GM19328 (cell line): ENCODE data around the gene TRAPPC6A.

Experiments used
- ATAC-seq: cut with Tn5 transposase; IDR thresholded peaks from one replicate; pipeline ENCODE4 v1.9.1; 2021; ENCODE audit warnings: mild to moderate bottlenecking, moderate library complexity; ENCODE audit not compliant: unreplicated experiment

Gene TRAPPC6A

GRCh38 chr19:45163751-45164460 is 14.1 kb downstream of the TRAPPC6A start:
- no peak for ATAC-seq

- ATAC-seq, result no peak
These were observed 14.9 kb downstream of the TRAPPC6A start for GRCh38 chr19:45163156-45163555.

- ATAC-seq, result no peak
These were observed 15.4 kb downstream of the TRAPPC6A start for GRCh38 chr19:45162608-45163143.

DNA sequence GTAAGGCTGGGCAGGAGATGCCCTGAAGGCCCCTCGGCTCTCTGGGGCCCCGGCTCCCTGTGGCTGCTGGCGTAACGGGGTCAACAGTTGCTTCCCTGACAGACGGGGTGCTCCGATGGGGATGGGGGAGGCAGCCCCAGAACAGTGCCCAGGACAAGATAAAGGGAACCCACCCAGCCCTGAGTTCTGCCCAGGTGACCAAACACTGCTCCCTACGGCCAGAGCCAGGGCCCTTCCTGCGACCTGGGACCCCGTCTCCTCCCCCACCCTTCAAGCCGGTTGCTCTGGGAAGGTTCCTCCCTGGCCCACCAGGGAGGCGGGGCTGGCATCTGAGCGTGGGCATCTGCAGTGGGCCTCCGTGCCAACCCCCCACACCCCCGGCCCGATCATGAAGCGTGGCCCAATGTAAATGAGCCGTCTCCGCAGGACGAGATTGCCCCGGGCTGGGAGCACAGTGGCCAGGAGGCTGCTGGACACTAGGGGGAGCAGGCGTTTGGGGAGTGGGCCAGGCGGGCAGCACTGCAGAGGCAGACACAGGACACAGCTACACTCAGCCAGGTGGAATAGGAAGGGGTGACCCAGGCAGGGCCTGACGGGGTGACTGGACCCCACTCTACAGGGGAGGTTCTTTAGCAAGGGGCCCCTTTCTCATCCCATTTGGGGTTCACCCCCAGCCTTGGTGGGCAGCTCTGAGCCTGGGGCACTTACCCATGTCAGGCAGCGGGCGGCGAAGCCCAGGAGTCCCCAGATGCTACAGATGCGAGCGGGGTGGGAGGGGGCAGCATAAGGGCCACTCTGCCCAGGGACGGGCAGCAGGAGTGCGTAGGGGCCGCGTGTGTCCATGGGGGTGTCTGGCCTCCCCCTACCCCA is 16.1 kb downstream of the TRAPPC6A start:
- no peak for ATAC-seq

GRCh38 chr19:45160870-45161737 is 16.9 kb downstream of the TRAPPC6A start, which contains the start of gene NKPD1:
Gene NKPD1, minus strand, starts transcription at chr19:45160982. Its CDS starts 832 bp downstream, at chr19:45160150.
- ATAC-seq, result no peak

DNA sequence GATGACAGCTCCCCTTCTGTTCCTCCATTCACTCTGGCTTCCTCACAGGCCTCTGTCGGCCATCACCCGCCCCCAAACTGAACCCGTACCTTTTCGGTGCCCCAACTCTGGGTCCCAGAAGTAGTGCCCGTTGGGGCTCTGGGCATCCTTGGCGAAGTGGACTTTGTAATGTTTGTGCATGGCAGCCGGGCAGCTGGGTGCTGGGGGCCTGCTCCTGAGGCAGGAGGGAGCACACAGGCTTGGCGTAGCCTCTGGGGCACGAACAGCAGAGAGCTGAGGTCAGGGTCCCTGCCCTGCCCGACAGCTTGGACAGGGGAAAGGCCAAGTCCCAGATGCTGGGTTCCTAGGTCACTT is 18.1 kb downstream of the TRAPPC6A start:
- no peak for ATAC-seq

DNA sequence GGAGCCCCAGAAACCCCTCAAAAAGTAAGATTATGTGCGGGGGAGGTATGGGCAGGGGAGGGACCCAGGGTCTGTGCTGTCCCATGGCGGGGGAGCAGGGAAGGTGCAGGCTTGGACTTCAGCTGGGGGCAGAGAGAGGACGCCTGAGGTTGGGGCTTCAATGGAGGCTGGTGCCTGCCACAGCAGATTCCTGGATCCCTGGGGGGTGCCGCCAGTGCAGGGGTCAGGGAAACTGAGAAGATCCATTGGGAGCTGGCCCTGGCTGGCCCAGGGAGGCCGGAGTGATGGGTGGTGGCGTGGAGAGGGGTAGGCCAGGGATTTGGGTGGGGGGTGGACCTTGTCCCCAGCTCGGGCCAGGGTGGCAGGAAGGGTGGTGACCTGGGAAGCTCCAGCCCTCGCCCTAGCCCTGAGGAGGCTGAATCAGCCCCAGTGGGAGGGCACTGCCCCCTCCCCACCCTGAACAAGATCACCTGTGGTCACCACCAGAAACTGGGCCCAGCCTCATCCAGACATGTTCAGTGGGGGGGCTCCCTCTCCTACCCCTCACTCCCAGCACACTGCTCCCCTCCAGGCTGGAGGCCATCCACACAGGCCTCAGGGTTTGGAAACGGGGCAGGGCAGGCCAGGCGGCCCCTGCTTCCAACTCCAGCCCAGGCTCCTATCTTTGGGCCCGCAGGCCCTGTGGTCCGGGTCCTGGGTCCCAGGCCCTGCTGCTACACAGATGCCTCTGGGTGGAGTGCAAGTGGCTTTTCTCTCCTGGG is 18.6 kb downstream of the TRAPPC6A start:
- ATAC-seq, result no peak

DNA sequence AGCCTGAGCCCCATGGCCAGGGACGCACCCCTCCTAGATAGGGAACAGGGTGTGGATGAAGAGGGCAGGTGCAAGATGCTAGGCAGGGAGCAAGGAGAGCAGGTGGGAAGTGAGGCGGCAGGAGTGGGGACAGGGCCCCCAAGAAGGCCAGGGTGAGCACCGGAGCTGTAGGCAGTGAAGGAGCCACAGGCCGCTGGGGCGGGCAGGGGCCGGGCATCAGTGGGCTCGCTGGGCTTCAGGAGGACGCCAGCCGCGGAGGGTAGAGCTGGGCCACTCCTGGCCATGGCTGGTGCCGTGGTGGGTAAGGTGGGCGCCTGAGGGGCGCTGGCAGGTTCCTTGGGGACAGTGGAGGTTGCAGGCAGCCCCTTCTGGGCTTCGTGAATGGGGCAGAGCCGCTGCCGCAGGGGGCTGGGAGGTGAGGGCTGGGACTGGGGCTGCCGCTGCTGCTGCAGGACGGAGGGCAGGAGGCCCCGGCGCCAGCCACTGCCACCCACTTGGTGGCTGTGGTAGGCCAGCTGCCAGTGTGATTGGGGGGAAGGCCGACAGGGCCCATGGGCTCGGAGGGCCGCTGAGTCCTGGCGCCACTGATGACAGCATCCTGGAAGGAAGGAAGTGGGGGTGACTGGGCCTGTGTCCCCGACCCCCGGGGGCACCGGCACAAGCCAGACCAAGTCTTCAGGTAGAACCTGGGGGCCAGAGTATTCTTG is 19.4 kb downstream of the TRAPPC6A start:
- no peak for ATAC-seq

DNA sequence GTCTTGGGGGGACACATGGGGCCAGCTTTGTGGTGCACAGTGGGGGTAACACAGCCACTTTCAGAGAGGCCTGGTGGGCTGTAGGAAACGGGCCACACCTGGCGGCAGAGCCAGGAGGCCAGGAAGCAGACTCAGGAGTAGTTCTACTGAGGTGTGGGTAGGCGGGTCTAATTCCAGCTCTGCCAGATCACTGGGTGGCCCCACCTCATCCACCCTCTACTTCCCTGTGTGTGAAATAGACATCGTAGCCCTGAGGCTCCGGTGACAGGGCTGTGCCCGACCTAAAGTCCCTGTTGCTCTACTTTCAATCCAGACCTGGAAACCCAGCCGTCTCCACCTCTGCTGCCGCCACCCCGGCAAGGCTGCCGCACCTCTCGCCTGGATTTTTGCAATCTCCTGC is 21.3 kb downstream of the TRAPPC6A start:
- ATAC-seq, result no peak

GRCh38 chr19:45156011-45156630 is 21.9 kb downstream of the TRAPPC6A start:
- no peak for ATAC-seq

DNA sequence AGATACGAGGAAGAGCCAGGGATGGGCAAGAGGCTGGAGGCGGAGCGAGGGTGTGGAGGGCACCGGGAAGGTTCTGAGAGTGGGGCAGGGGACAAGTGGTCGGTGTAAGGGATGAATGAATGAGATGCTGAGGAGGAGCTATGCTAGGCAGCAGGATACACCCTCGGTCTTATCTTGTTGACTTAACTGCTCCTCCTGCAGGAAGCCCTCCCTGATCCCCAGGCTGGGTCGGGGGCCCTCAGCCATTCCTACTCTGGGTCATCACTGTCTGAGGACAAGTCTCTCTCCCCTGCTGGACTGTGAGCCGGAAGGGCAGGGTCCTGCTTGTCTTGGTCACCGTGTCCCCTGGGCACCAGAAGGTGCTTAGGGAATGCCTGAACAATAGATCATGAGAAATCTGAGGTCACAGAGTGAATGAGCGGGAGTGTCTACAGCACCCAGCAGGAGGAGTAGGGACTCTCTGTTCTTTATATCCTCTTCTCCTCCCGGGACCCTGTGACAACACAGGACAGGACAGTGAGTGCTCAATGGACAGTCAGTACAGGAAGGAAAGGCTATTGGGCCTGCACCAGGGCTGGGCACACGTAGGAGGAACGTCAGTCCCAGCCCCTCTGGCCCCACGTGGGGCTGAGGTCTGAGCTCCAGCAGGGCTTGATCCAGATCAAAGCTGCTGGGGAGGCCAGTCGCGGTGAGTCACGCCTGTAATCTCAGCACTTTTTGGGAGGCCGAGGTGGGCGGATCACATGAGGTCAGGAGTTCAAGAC is 23.8 kb downstream of the TRAPPC6A start:
- ATAC-seq, result no peak

- no peak for ATAC-seq
These were observed 24.5 kb downstream of the TRAPPC6A start for GRCh38 chr19:45153339-45154063.

- ATAC-seq, result no peak
These were observed 25.3 kb downstream of the TRAPPC6A start for GRCh38 chr19:45152504-45153338.

GRCh38 chr19:45151821-45152503 is 26.1 kb downstream of the TRAPPC6A start:
- no peak for ATAC-seq

DNA sequence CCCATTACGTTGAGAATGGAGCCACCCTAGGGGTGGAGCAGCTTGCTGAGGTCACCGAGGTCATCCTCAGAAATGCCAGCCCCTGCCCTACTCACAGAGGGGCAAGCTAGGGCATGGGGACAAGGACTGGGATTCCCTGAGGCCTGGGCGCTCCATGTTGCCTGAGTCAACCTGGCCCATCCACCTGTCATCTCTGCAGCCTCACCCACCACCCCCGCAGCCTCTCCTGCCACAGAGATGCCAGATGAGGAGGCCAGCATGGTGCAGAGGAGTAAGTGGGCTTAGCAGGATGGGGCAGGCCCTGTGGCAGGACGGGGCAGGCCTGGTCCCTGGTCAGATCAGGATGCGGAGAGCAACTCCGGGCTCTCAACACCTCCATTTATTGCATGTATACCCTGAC is 26.7 kb downstream of the TRAPPC6A start:
- no peak for ATAC-seq

DNA sequence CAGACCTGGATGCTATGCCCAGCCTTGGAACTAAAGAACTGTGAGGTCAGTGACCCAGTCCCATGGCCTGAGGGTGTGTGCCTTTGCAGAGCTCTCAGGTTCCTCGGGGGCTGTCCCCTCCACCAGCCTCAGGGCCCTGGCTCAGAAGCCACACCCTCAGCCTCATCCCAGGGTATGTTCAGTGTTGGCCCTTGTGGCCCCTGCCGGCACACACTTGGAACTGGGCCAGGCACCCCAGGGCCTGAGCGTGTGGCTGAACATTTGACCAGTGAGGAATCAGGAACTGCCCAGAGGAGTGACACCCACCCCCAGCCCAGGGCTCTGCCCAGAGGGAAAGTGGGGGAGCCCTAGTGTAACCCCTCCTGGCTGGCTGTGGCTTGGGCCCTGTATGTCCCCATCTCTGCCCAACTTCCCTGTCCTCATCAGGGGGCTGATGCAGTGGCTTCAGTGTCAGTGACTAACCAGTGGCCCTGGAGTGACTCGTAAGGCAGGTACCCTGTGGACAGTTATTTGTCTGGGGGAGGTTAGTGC is 27.2 kb downstream of the TRAPPC6A start:
- ATAC-seq, result no peak
